ENCODE data around the gene SYNJ1.

The SYNJ1 gene

DNA sequence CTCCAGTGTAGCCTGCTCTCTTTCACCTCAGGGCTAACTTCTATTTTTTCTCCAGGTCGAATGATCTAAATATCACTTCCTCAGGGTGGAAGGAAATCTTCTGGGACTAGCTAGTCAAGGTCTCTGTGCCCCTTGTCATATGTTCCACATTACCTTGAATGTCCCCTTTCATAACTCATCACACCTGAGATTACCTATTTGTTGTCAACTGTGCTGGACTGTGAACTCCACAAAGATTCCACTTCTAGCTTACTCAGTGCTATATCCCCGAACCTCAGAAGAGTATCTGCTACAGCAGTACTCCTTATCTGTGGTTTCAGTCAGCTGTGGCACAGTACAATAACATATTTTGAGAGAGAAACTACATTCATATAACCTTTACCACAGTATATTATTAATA is 14.6 kb upstream of the SYNJ1 start:
- TF ChIP-seq, protein P1, sequence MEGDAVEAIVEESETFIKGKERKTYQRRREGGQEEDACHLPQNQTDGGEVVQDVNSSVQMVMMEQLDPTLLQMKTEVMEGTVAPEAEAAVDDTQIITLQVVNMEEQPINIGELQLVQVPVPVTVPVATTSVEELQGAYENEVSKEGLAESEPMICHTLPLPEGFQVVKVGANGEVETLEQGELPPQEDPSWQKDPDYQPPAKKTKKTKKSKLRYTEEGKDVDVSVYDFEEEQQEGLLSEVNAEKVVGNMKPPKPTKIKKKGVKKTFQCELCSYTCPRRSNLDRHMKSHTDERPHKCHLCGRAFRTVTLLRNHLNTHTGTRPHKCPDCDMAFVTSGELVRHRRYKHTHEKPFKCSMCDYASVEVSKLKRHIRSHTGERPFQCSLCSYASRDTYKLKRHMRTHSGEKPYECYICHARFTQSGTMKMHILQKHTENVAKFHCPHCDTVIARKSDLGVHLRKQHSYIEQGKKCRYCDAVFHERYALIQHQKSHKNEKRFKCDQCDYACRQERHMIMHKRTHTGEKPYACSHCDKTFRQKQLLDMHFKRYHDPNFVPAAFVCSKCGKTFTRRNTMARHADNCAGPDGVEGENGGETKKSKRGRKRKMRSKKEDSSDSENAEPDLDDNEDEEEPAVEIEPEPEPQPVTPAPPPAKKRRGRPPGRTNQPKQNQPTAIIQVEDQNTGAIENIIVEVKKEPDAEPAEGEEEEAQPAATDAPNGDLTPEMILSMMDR (IDR thresholded peaks at IDR 0.05) = no peak

DNA sequence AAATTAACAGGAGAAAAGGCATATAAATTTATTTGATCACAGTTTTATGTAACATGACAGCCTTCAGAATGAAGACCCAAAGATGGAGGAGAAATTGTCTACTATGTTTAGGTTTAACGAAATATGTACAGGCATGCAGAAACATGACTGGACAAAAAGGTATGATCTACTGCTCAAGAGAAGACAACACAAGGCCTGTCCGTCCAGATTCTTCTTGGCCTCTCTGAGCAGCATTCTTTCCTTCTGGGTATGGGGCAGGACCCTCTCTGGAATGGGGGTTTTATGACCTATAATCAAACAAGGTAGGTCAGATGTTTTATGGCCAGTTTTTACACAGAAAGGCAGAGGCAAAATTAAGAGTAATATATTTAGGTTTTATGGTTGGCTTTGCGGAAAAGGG is 13.5 kb upstream of the SYNJ1 start:
- TF ChIP-seq, protein P1 (IDR thresholded peaks at IDR 0.05) = no peak

DNA sequence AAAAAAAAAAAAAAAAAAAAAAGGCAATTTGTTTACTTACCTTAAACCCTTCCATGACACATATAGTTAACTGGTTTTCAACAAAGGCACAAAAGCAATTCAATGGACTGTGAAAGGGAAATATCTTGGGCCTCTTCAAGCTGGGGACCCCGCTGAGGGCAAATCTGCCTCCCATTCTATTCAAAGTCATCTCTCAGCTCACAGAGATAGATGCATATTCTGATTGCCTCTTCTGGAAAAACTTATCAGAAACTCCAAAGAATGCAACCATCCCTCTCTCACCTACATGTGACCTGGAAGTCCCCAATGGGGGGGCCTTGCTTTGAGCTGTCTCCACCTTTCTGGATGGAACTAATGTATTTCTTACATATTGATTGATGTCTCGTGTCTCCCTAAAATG is 12.1 kb upstream of the SYNJ1 start:
- TF ChIP-seq, protein P1 (IDR thresholded peaks at IDR 0.05) = no peak

DNA sequence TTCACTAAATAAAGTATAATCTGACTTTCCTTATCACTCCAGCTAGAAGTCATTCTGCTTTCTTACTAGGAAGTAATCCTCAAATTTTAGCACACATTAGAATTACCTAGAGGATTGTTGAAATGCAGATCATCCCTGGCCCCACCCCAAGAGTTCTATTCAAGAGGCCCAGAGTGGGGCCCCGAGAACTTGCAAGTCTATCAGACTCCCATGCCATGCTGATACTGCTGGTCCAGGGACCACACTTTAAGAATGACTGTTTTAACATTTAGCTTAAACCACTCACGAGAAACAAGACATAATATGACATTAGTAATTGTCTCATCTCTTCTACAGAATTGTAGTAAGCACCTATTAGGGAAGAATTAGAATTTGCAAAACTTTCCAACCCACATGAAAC is 7.7 kb upstream of the SYNJ1 start:
- TF ChIP-seq, protein P1 (IDR thresholded peaks at IDR 0.05) = no peak

DNA sequence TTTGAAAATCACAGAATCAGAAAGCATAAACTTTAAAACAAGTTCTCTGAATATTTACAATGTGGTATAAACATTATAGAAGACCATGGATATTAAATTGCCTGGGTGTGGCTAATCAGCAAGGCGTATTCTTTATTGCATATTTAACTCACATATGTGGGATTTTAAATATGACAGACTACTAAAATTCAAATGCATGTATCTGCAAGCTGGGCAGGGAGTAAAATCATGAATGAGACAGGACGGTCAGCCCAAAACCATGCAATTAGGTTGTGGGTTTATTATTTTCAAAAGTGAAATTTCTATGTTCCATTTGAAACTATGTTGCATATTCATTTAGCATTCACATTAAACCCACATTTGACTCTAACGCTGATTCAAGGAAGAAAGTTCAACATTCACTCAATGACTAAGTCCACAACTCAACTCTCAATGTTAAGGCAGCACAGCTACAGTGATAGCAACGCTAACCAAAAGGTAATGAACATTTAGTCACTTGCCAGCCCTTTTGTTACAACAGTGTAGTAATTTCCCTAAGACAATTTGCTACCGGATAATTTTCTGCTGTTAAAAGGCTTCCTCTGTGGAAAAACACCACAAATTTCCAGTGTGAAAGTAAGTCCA is 6.3 kb upstream of the SYNJ1 start:
- TF ChIP-seq, protein P1 (IDR thresholded peaks at IDR 0.05) = no peak

DNA sequence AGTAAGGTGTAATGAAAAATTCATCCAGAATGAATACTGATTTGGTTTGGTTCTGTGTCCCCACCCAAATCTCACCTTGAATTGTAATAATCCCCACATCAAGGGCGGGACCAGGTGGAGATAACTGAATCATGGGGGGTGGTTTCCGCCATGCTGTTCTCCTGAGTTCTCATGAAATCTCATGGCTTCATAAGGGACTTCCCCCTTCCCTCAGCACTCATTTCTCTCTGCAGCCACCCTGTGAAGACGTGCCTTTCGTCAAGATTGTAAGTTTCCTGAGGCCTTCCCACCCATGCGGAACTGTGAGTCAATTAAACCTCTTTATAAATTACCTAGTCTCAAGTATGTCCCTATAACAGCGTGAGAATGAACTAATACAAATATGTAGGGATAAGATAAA is 5.5 kb upstream of the SYNJ1 start:
- TF ChIP-seq, protein P1 (IDR thresholded peaks at IDR 0.05) = no peak

DNA sequence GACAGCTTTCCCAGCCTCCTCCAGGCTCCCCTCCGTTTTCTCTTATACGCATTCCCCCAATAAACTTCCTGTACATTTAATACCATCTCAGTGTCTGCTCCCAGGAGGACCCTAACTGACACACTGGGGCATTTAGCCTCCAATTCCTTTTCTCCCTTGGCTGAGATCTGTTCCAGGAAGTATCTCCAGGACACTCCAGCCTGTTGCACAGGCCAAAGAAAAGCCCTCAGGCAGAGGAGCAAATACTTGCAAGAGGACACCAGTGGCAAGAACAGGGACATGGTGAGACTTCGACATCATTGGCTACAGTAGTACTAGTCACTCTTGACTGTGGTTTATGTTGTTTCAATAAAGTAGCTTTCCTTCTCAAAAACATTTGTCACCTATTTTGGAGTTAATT is 4.7 kb upstream of the SYNJ1 start:
- TF ChIP-seq, protein P1 (IDR thresholded peaks at IDR 0.05) = no peak

DNA sequence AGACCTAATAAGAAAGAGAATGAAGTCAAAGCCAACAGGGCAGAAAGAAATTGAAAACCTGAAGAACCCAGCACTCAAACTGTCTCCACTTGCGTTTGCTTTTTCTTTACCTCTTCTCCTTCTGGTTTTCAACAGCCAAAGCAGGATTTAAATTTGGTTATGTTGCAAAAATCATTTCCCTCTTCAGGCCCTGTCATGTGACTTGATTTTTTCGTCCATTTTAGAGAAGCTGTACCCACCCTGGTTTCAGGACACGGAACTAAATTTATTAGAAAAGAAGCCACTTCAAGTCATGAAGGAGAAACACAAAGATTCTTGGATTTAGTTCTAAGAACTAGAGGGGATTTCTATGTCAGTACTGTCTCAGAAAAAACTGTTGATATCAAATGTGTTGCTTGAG is 1.0 kb upstream of the SYNJ1 start:
- TF ChIP-seq, protein P1 (IDR thresholded peaks at IDR 0.05) = no peak
